HEK293 (cell line): ENCODE results near the gene UCKL1.

Experiments
- HOXC10 ChIP-seq: sonication (generic); formaldehyde crosslinking; IDR thresholded peaks from 2 replicates; pipeline ENCODE4 v1.8.1; 2023; ENCODE audit warnings: mild to moderate bottlenecking, missing genetic modification reagents
- SCRT1 ChIP-seq: fragments of 450-650 bp; formaldehyde crosslinking; IDR thresholded peaks from 2 replicates; pipeline ENCODE4 v1.5.1; 2016; ENCODE audit warnings: missing biosample characterization, missing genetic modification characterization, borderline replicate concordance
- SP2 ChIP-seq: fragments of 450-650 bp; formaldehyde crosslinking; IDR thresholded peaks from 2 replicates; pipeline ENCODE4 v1.5.1; 2016; ENCODE audit warnings: missing biosample characterization, missing genetic modification characterization
- ZBTB1 ChIP-seq: fragments of 450-650 bp; formaldehyde crosslinking; IDR thresholded peaks from 2 replicates; pipeline ENCODE4 v1.5.1; 2016; ENCODE audit warnings: missing biosample characterization, missing genetic modification characterization
- ZNF140 ChIP-seq: fragments of 450-650 bp; formaldehyde crosslinking; IDR thresholded peaks from 2 replicates; pipeline ENCODE4 v1.5.1; 2016; ENCODE audit warnings: missing biosample characterization, missing genetic modification characterization
- ZNF202 ChIP-seq: fragments of 450-650 bp; formaldehyde crosslinking; IDR thresholded peaks from 2 replicates; pipeline ENCODE4 v1.5.1; 2016; ENCODE audit warnings: missing biosample characterization, missing genetic modification characterization, borderline replicate concordance
- ZNF341 ChIP-seq: fragments of 450-650 bp; formaldehyde crosslinking; IDR thresholded peaks from 2 replicates; pipeline ENCODE4; 2016; ENCODE audit warnings: low read depth, missing biosample characterization, missing genetic modification characterization
- ZNF354C ChIP-seq: fragments of 450-650 bp; formaldehyde crosslinking; IDR thresholded peaks from 2 replicates; pipeline ENCODE4 v1.5.1; 2016; ENCODE audit warnings: missing biosample characterization, missing genetic modification characterization, low read depth, borderline replicate concordance
- ZNF394 ChIP-seq: fragments of 450-650 bp; formaldehyde crosslinking; IDR thresholded peaks from 2 replicates; pipeline ENCODE4 v1.5.1; 2016; ENCODE audit warnings: missing biosample characterization, missing genetic modification characterization, mild to moderate bottlenecking, moderate library complexity, borderline replicate concordance
- ZNF416 ChIP-seq: fragments of 450-650 bp; formaldehyde crosslinking; IDR thresholded peaks from 2 replicates; pipeline ENCODE4 v1.5.1; 2016; ENCODE audit warnings: missing biosample characterization, missing genetic modification characterization
- ZNF433 ChIP-seq: fragments of 450-650 bp; formaldehyde crosslinking; IDR thresholded peaks from 2 replicates; pipeline ENCODE4 v1.5.1; 2016; ENCODE audit warnings: missing biosample characterization, missing genetic modification characterization, low read depth
- ZNF558 ChIP-seq: fragments of 450-650 bp; formaldehyde crosslinking; IDR thresholded peaks from 2 replicates; pipeline ENCODE4 v1.5.1; 2016; ENCODE audit warnings: missing biosample characterization, missing genetic modification characterization
- ZNF560 ChIP-seq: fragments of 450-650 bp; formaldehyde crosslinking; IDR thresholded peaks from 2 replicates; pipeline ENCODE4 v1.5.1; 2017; ENCODE audit warnings: missing biosample characterization, missing genetic modification characterization, borderline replicate concordance
- ZNF600 ChIP-seq: fragments of 450-650 bp; formaldehyde crosslinking; IDR thresholded peaks from 2 replicates; pipeline ENCODE4 v1.5.1; 2016; ENCODE audit warnings: missing biosample characterization, missing genetic modification characterization
- ZNF658 ChIP-seq: fragments of 450-650 bp; formaldehyde crosslinking; IDR thresholded peaks from 2 replicates; pipeline ENCODE4; 2016; ENCODE audit warnings: missing biosample characterization, missing genetic modification characterization
- ZNF747 ChIP-seq: fragments of 450-650 bp; formaldehyde crosslinking; IDR thresholded peaks from 2 replicates; pipeline ENCODE4 v1.5.1; 2016; ENCODE audit warnings: missing biosample characterization, missing genetic modification characterization
- ZNF785 ChIP-seq: fragments of 450-650 bp; formaldehyde crosslinking; IDR thresholded peaks from 2 replicates; pipeline ENCODE4 v1.5.1; 2016; ENCODE audit warnings: missing biosample characterization, missing genetic modification characterization
- ZSCAN23 ChIP-seq: fragments of 450-650 bp; formaldehyde crosslinking; IDR thresholded peaks from 2 replicates; pipeline ENCODE4 v1.5.1; 2016; ENCODE audit warnings: missing biosample characterization, missing genetic modification characterization
- TF ChIP-seq, protein P1 (sequence below): fragments of 450-650 bp; formaldehyde crosslinking; IDR thresholded peaks from 2 replicates; pipeline ENCODE4 v1.5.1; 2016; ENCODE audit warnings: missing biosample characterization, missing genetic modification characterization
- TF ChIP-seq, protein P2 (sequence below): fragments of 450-650 bp; formaldehyde crosslinking; IDR thresholded peaks from 2 replicates; pipeline ENCODE4 v1.5.1; 2017; ENCODE audit warnings: missing biosample characterization, missing genetic modification characterization
- TF ChIP-seq, protein P3 (sequence below): fragments of 450-650 bp; formaldehyde crosslinking; IDR thresholded peaks from 2 replicates; pipeline ENCODE4 v1.5.1; 2016; ENCODE audit warnings: missing biosample characterization, missing genetic modification characterization
- TF ChIP-seq, protein P4 (sequence below): fragments of 450-650 bp; formaldehyde crosslinking; IDR thresholded peaks from 2 replicates; pipeline ENCODE4 v1.5.1; 2016; ENCODE audit warnings: missing biosample characterization, missing genetic modification characterization
- TF ChIP-seq, protein P5 (sequence below): fragments of 450-650 bp; IDR thresholded peaks from 2 replicates; pipeline ENCODE4 v1.5.1; 2018; ENCODE audit warnings: missing biosample characterization, missing genetic modification characterization
- TF ChIP-seq, protein P6 (sequence below): fragments of 450-650 bp; formaldehyde crosslinking; IDR thresholded peaks from 2 replicates; pipeline ENCODE4 v1.5.1; 2016; ENCODE audit warnings: missing biosample characterization, missing genetic modification characterization, low read depth

The UCKL1 gene

DNA sequence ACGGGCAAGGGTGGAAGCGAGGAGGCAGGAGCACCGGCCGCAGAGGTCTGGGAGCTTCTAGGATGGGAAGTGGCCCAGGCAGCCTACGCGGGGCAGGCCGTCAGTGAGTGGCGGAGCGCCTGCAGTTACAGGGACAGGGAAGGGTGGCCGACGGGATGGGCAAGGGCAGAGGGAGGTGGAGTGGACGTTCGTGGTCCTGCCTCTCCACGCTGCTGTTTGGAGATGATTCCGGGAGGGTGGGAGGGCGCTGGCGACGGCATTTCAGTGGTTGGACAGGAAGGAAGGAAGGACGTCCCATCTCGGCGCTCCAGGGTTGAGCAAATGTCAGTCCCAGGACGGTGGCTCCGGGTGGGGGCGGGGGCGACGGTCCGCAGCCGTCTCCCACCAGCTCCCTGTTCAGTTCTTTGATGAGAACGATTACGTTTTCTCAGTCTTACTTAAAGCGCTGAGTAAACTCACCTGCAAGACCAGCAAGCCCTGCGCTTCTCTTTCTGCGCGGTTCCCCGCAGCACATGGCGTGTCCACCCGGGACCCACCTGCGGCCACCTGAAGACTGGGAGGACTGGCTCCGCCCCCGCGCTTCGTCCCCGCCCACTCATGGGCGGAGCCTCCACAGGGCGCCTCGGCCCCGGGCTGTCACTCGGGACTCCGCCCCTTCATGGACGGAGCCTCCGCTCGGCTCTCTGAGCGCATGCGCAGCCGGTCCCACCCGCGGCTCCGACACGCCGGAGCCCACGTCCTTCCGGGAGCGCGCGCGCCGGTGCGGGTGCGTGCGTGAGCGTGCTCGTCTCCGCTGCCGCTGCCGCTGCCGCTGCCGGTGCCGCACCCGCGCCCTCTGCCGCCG lies 61.6 kb downstream of the UCKL1 start, which contains the start of gene DNAJC5 (continued):
- TF ChIP-seq HOXC10, result no peak
- no peak for TF ChIP-seq ZNF394 (tag by site-specific recombination)
- TF ChIP-seq ZNF140 (tag by site-specific recombination), result no peak
- TF ChIP-seq ZNF560, result no peak
- no peak for TF ChIP-seq ZNF747 (tag by site-specific recombination)
- no peak for TF ChIP-seq ZNF354C
- TF ChIP-seq ZNF785, result peak; percentile 93
- TF ChIP-seq SCRT1 (tag by site-specific recombination), result no peak
- TF ChIP-seq ZNF416, result no peak
- TF ChIP-seq, protein P1, sequence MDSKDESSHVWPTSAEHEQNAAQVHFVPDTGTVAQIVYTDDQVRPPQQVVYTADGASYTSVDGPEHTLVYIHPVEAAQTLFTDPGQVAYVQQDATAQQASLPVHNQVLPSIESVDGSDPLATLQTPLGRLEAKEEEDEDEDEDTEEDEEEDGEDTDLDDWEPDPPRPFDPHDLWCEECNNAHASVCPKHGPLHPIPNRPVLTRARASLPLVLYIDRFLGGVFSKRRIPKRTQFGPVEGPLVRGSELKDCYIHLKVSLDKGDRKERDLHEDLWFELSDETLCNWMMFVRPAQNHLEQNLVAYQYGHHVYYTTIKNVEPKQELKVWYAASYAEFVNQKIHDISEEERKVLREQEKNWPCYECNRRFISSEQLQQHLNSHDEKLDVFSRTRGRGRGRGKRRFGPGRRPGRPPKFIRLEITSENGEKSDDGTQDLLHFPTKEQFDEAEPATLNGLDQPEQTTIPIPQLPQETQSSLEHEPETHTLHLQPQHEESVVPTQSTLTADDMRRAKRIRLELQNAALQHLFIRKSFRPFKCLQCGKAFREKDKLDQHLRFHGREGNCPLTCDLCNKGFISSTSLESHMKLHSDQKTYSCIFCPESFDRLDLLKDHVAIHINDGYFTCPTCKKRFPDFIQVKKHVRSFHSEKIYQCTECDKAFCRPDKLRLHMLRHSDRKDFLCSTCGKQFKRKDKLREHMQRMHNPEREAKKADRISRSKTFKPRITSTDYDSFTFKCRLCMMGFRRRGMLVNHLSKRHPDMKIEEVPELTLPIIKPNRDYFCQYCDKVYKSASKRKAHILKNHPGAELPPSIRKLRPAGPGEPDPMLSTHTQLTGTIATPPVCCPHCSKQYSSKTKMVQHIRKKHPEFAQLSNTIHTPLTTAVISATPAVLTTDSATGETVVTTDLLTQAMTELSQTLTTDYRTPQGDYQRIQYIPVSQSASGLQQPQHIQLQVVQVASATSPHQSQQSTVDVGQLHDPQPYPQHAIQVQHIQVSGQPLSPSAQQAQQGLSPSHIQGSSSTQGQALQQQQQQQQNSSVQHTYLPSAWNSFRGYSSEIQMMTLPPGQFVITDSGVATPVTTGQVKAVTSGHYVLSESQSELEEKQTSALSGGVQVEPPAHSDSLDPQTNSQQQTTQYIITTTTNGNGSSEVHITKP (tag by site-specific recombination), result peak; percentile 99
- TF ChIP-seq ZNF433 (tag by site-specific recombination), result no peak
- TF ChIP-seq, protein P2, sequence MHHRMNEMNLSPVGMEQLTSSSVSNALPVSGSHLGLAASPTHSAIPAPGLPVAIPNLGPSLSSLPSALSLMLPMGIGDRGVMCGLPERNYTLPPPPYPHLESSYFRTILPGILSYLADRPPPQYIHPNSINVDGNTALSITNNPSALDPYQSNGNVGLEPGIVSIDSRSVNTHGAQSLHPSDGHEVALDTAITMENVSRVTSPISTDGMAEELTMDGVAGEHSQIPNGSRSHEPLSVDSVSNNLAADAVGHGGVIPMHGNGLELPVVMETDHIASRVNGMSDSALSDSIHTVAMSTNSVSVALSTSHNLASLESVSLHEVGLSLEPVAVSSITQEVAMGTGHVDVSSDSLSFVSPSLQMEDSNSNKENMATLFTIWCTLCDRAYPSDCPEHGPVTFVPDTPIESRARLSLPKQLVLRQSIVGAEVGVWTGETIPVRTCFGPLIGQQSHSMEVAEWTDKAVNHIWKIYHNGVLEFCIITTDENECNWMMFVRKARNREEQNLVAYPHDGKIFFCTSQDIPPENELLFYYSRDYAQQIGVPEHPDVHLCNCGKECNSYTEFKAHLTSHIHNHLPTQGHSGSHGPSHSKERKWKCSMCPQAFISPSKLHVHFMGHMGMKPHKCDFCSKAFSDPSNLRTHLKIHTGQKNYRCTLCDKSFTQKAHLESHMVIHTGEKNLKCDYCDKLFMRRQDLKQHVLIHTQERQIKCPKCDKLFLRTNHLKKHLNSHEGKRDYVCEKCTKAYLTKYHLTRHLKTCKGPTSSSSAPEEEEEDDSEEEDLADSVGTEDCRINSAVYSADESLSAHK (tag by site-specific recombination), result no peak
- no peak for TF ChIP-seq ZBTB1
- TF ChIP-seq, protein P3, sequence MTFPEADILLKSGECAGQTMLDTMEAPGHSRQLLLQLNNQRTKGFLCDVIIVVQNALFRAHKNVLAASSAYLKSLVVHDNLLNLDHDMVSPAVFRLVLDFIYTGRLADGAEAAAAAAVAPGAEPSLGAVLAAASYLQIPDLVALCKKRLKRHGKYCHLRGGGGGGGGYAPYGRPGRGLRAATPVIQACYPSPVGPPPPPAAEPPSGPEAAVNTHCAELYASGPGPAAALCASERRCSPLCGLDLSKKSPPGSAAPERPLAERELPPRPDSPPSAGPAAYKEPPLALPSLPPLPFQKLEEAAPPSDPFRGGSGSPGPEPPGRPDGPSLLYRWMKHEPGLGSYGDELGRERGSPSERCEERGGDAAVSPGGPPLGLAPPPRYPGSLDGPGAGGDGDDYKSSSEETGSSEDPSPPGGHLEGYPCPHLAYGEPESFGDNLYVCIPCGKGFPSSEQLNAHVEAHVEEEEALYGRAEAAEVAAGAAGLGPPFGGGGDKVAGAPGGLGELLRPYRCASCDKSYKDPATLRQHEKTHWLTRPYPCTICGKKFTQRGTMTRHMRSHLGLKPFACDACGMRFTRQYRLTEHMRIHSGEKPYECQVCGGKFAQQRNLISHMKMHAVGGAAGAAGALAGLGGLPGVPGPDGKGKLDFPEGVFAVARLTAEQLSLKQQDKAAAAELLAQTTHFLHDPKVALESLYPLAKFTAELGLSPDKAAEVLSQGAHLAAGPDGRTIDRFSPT (tag by site-specific recombination), result no peak
- TF ChIP-seq, protein P4, sequence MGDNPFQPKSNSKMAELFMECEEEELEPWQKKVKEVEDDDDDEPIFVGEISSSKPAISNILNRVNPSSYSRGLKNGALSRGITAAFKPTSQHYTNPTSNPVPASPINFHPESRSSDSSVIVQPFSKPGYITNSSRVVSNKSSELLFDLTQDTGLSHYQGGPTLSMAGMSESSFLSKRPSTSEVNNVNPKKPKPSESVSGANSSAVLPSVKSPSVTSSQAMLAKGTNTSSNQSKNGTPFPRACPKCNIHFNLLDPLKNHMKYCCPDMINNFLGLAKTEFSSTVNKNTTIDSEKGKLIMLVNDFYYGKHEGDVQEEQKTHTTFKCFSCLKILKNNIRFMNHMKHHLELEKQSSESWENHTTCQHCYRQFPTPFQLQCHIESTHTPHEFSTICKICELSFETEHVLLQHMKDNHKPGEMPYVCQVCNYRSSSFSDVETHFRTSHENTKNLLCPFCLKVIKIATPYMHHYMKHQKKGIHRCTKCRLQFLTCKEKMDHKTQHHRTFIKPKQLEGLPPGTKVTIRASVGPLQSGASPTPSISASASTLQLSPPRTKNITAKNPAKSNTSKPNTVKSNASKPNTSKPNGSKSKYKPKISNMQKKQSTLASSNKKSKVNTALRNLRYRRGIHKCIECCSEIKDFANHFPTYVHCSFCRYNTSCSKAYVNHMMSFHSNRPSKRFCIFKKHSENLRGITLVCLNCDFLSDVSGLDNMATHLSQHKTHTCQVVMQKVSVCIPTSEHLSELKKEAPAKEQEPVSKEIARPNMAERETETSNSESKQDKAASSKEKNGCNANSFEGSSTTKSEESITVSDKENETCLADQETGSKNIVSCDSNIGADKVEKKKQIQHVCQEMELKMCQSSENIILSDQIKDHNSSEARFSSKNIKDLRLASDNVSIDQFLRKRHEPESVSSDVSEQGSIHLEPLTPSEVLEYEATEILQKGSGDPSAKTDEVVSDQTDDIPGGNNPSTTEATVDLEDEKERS (tag by site-specific recombination), result no peak
- TF ChIP-seq ZNF341 (tag by site-specific recombination), result no peak
- TF ChIP-seq, protein P5, sequence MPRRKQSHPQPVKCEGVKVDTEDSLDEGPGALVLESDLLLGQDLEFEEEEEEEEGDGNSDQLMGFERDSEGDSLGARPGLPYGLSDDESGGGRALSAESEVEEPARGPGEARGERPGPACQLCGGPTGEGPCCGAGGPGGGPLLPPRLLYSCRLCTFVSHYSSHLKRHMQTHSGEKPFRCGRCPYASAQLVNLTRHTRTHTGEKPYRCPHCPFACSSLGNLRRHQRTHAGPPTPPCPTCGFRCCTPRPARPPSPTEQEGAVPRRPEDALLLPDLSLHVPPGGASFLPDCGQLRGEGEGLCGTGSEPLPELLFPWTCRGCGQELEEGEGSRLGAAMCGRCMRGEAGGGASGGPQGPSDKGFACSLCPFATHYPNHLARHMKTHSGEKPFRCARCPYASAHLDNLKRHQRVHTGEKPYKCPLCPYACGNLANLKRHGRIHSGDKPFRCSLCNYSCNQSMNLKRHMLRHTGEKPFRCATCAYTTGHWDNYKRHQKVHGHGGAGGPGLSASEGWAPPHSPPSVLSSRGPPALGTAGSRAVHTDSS (tag by site-specific recombination), result no peak
- no peak for TF ChIP-seq ZNF202 (tag by site-specific recombination)
- peak; percentile 74 for TF ChIP-seq ZNF600 (tag by site-specific recombination)
- no peak for TF ChIP-seq ZNF558 (tag by site-specific recombination)
- TF ChIP-seq ZNF658 (tag by site-specific recombination), result no peak
- no peak for TF ChIP-seq ZSCAN23 (tag by site-specific recombination)
- TF ChIP-seq SP2 (tag by site-specific recombination), result peak; percentile 86
- TF ChIP-seq, protein P6, sequence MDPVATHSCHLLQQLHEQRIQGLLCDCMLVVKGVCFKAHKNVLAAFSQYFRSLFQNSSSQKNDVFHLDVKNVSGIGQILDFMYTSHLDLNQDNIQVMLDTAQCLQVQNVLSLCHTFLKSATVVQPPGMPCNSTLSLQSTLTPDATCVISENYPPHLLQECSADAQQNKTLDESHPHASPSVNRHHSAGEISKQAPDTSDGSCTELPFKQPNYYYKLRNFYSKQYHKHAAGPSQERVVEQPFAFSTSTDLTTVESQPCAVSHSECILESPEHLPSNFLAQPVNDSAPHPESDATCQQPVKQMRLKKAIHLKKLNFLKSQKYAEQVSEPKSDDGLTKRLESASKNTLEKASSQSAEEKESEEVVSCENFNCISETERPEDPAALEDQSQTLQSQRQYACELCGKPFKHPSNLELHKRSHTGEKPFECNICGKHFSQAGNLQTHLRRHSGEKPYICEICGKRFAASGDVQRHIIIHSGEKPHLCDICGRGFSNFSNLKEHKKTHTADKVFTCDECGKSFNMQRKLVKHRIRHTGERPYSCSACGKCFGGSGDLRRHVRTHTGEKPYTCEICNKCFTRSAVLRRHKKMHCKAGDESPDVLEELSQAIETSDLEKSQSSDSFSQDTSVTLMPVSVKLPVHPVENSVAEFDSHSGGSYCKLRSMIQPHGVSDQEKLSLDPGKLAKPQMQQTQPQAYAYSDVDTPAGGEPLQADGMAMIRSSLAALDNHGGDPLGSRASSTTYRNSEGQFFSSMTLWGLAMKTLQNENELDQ (tag by site-specific recombination), result no peak
